Measurements from ENCODE around the gene SNX30. TPM values are rescaled to one million over a fixed set of nuclear protein-coding genes. Genes with fewer than 3 reads are reported as not detected.

Gene SNX30
- total and polyA plus RNA-seq, 2 experiments from 2014 or later = 6.4 to 29.1 TPM

DNA sequence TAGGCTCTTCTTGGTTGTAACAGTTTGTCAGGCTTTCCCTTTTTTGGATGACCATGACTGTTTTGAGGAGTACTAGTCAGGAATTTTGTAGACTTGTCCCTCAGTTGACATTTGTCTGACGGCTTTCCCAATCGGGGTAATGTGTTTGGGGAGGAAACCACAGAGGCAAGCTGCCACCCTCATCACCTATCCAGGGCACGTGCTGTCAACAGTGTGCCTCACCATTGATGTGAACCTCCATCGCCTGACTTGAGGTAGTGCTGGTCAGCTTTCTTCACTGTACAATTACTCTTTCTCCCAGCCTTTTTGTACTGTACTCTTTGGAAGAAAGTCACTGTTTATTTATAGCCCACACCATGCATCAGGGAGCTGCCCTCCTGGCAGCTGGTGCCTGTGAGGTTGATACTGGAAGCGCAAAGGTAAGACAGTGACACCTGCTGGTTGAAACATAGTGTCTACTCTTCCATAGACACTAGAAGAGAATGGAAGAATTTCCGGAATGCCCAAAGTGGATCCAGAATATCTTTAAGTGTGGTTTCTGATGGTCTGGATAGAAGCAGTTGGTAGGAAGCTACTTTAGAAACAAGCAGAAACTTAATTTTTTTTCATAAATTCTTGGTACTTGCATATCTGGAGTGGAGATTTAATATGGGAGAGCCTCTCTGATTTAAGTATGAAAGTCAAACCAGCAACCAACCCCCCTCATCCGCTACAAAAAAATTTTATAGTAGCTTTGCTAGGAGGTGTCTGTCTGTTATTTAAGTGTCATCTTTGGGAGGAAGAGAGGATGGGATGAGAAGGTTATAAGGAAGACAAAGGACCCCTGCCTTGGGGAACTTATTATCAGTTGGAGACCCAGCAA, 69.3 kb downstream of the SNX30 start:
- H2AFZ ChIP-seq = no peak overlapping the region

DNA sequence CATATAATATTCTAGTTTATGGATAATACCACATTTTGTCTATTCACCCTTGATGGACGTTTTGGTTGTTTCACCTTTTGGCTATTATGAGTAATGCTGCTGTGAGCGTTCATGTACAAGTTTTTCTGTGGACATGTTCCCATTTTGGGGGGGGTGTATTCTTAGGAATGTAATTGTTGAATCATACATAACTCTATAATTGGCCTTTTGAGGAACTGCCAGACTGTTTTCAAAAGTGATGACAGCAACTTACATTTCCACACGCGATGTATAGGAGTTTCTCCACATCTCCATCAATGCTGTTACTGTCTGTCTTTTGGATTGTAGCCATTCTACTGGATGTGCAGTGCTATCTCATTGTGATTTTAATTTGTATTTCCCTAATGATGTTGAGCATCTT, 70.3 kb downstream of the SNX30 start:
- 93% methylated on average over 4 of the region's 4 CpGs for WGBS (ENCODE audit: low lambda C conversion rate, missing lambda C conversion rate)
- no peaks in the 10 kb centered on the region for H3K9me2 ChIP-seq (replicated peaks; ENCODE audit: insufficient read depth)
- no peaks in the 10 kb centered on the region for H3K27me3 ChIP-seq
- no peak for DNase-seq (ENCODE audit: low spot score)
- H3K4me1 ChIP-seq (ENCODE audit: insufficient read depth) = no peaks in the 10 kb centered on the region
- no peak overlapping the region for H3K27ac ChIP-seq
- no peaks in the 10 kb centered on the region for H3K79me2 ChIP-seq
- no peaks in the 10 kb centered on the region for H4K20me1 ChIP-seq (ENCODE audit: insufficient read depth, poor library complexity, severe bottlenecking)
- no peaks in the 10 kb centered on the region for H3K36me3 ChIP-seq (replicated peaks; ENCODE audit: insufficient read depth, low read depth)
- H3K4me2 ChIP-seq = no peak overlapping the region
- H3K9me3 ChIP-seq (ENCODE audit: low read depth) = peaks cover 5% of the 10 kb centered on the region
- TF ChIP-seq, protein P1, sequence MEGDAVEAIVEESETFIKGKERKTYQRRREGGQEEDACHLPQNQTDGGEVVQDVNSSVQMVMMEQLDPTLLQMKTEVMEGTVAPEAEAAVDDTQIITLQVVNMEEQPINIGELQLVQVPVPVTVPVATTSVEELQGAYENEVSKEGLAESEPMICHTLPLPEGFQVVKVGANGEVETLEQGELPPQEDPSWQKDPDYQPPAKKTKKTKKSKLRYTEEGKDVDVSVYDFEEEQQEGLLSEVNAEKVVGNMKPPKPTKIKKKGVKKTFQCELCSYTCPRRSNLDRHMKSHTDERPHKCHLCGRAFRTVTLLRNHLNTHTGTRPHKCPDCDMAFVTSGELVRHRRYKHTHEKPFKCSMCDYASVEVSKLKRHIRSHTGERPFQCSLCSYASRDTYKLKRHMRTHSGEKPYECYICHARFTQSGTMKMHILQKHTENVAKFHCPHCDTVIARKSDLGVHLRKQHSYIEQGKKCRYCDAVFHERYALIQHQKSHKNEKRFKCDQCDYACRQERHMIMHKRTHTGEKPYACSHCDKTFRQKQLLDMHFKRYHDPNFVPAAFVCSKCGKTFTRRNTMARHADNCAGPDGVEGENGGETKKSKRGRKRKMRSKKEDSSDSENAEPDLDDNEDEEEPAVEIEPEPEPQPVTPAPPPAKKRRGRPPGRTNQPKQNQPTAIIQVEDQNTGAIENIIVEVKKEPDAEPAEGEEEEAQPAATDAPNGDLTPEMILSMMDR (IDR thresholded peaks at IDR 0.05; ENCODE audit: poor library complexity) = no peak
- TF ChIP-seq EZH2phosphoT487 (IDR thresholded peaks at IDR 0.05; ENCODE audit: low read depth, severe bottlenecking, unreplicated experiment) = no peak
- no peak for TF ChIP-seq EZH2 (IDR thresholded peaks at IDR 0.05; ENCODE audit: borderline replicate concordance)
- no peak overlapping the region for H2AFZ ChIP-seq
- no peak overlapping the region for H3K4me3 ChIP-seq

More for the DNA sequence above, 69.3 kb downstream of the SNX30 start:
- DNase-seq (ENCODE audit: low spot score) = peak; percentile 83
- 60% methylated on average over 7 of the region's 7 CpGs for WGBS (ENCODE audit: low lambda C conversion rate, missing lambda C conversion rate)
- Histone ChIP-seq H3K79me2 (no peaks in the 10 kb centered on the region), H3K4me1 (ENCODE audit: insufficient read depth) (no peaks in the 10 kb centered on the region), H4K20me1 (ENCODE audit: insufficient read depth, poor library complexity, severe bottlenecking) (no peaks in the 10 kb centered on the region), H3K9me2 (replicated peaks; ENCODE audit: insufficient read depth) (no peaks in the 10 kb centered on the region), H3K27ac (no peak overlapping the region), H3K4me2 (no peak overlapping the region), H3K36me3 (replicated peaks; ENCODE audit: insufficient read depth, low read depth) (no peaks in the 10 kb centered on the region), H3K9me3 (ENCODE audit: low read depth) (peaks cover 3% of the 10 kb centered on the region), H3K4me3 (no peak overlapping the region), H3K27me3 (no peaks in the 10 kb centered on the region)
- no peak for TF ChIP-seq EZH2 (IDR thresholded peaks at IDR 0.05; ENCODE audit: borderline replicate concordance)
- TF ChIP-seq EZH2phosphoT487 (IDR thresholded peaks at IDR 0.05; ENCODE audit: low read depth, severe bottlenecking, unreplicated experiment) = no peak
- TF ChIP-seq, protein P1 (IDR thresholded peaks at IDR 0.05; ENCODE audit: poor library complexity) = peak; percentile 72

GRCh38 chr9:112822618-112823017, 72.1 kb downstream of the SNX30 start:
- no peak overlapping the region for H3K4me2 ChIP-seq
- TF ChIP-seq, protein P1 (IDR thresholded peaks at IDR 0.05; ENCODE audit: poor library complexity) = no peak
- no peak for TF ChIP-seq EZH2phosphoT487 (IDR thresholded peaks at IDR 0.05; ENCODE audit: low read depth, severe bottlenecking, unreplicated experiment)
- no peak for TF ChIP-seq EZH2 (IDR thresholded peaks at IDR 0.05; ENCODE audit: borderline replicate concordance)
- 92% methylated on average over 3 of the region's 3 CpGs for WGBS (ENCODE audit: low lambda C conversion rate, missing lambda C conversion rate)

More at GRCh38 chr9:112822618-112823017, 72.1 kb downstream of the SNX30 start:
- Histone ChIP-seq H3K79me2 (no peaks in the 10 kb centered on the region), H3K9me2 (replicated peaks; ENCODE audit: insufficient read depth) (no peaks in the 10 kb centered on the region), H3K27me3 (no peaks in the 10 kb centered on the region), H3K4me3 (no peak overlapping the region), H4K20me1 (ENCODE audit: insufficient read depth, poor library complexity, severe bottlenecking) (no peaks in the 10 kb centered on the region), H3K9me3 (ENCODE audit: low read depth) (peaks cover 5% of the 10 kb centered on the region), H3K27ac (no peak overlapping the region), H3K36me3 (replicated peaks; ENCODE audit: insufficient read depth, low read depth) (no peaks in the 10 kb centered on the region), H2AFZ (no peak overlapping the region), H3K4me1 (ENCODE audit: insufficient read depth) (no peaks in the 10 kb centered on the region)
- DNase-seq (ENCODE audit: low spot score) = no peak

All from hepatocyte (in vitro differentiated cells).